Natural killer cell (primary cell): Measurements from ENCODE around the gene RNF220. TPM values are rescaled to one million over a fixed set of nuclear protein-coding genes. Genes with fewer than 3 reads are reported as not detected.

Experiments used
- ATAC-seq, 3 donors: fragments of 150-1000 bp in 2 of 3; fragments of 200-7000 bp in 1 of 3; cut with Tn5 transposase; 1 replicate in 1 of 3; 2 replicates in 2 of 3; pipeline ENCODE4 v1.10.0; 2021; ENCODE audit warnings: mild to moderate bottlenecking in 2 of 3, moderate library complexity in 2 of 3
- DNase-seq, 2 donors: peaks; one replicate each; pipeline versions ENCODE4 v3.0.0 to v3.0.0-alpha.2; 2013 to 2021; ENCODE audit warnings: mixed read lengths in 1 of 2
- H3K27ac ChIP-seq: one replicate; pipeline ENCODE4 v1.5.1; 2013; ENCODE audit warnings: mild to moderate bottlenecking, low read length
- H3K27me3 ChIP-seq: one replicate; pipeline ENCODE4 v1.6.1; 2013; ENCODE audit warnings: low read length; ENCODE audit not compliant: control insufficient read depth, insufficient read depth
- H3K36me3 ChIP-seq: one replicate; pipeline ENCODE4 v1.6.1; 2013; ENCODE audit warnings: low read length; ENCODE audit not compliant: control insufficient read depth, insufficient read depth
- H3K4me1 ChIP-seq: one replicate; pipeline ENCODE4 v1.6.1; 2013; ENCODE audit warnings: low read length; ENCODE audit not compliant: control insufficient read depth, insufficient read depth
- H3K4me3 ChIP-seq: one replicate; pipeline ENCODE4 v1.5.1; 2013; ENCODE audit warnings: low read length
- H3K9me3 ChIP-seq: one replicate; pipeline ENCODE4 v1.6.1; 2013; ENCODE audit warnings: low read length; ENCODE audit not compliant: control insufficient read depth, insufficient read depth
- H3K27ac Mint-ChIP-seq, 2 donors: one replicate each; pipeline ENCODE4 v1.8.0; 2022; ENCODE audit warnings: mild to moderate bottlenecking in 2 of 2, mixed read lengths in 2 of 2, moderate library complexity in 1 of 2
- H3K27me3 Mint-ChIP-seq, 2 donors: one replicate each; pipeline ENCODE4 v1.8.0; 2022; ENCODE audit warnings: low read depth in 2 of 2, mixed read lengths in 2 of 2
- H3K36me3 Mint-ChIP-seq: one replicate; pipeline ENCODE4 v1.8.0; 2022; ENCODE audit warnings: mixed read lengths
- H3K4me1 Mint-ChIP-seq, 2 donors: one replicate each; pipeline ENCODE4 v1.8.0; 2022; ENCODE audit warnings: mixed read lengths in 2 of 2
- H3K4me3 Mint-ChIP-seq: one replicate; pipeline ENCODE4 v1.8.0; 2022; ENCODE audit warnings: mild to moderate bottlenecking, moderate library complexity, mixed read lengths
- H3K9me3 Mint-ChIP-seq, 2 donors: one replicate each; pipeline ENCODE4 v1.8.0; 2022; ENCODE audit warnings: mixed read lengths in 2 of 2
- WGBS: methylation state at CpG from one replicate; pipeline ENCODE4 v1.1.7; 2013; ENCODE audit warnings: missing lambda C conversion rate; ENCODE audit not compliant: insufficient coverage; 5-methylcytosine and 5-hydroxymethylcytosine counted together
- intact Hi-C: fragments of 100-400 bp; cut with micrococcal nuclease; formaldehyde crosslinking; loops from one replicate; pipeline ENCODE4 v1.14.2; 2022
- total RNA-seq, 4 donors: library from RNA; stranded (reverse); fragments of 120-200 nt in 1 of 4; gene quantifications; one replicate each; pipeline versions ENCODE4 v1.2.3 to v1.2.4, GENCODE V29; 2013 to 2022
- TF ChIP-seq, protein P1 (sequence below): fragments of 200-600 bp; IDR thresholded peaks from one replicate; pipeline ENCODE4 v1.8.0; 2022; ENCODE audit warnings: antibody characterized with exemption

Gene RNF220
- total RNA-seq, 3 donors from 2014 or later (not counting 1 experiment from before 2014, with no cell fraction given) = 88.5 to 107 (median 105) TPM

DNA sequence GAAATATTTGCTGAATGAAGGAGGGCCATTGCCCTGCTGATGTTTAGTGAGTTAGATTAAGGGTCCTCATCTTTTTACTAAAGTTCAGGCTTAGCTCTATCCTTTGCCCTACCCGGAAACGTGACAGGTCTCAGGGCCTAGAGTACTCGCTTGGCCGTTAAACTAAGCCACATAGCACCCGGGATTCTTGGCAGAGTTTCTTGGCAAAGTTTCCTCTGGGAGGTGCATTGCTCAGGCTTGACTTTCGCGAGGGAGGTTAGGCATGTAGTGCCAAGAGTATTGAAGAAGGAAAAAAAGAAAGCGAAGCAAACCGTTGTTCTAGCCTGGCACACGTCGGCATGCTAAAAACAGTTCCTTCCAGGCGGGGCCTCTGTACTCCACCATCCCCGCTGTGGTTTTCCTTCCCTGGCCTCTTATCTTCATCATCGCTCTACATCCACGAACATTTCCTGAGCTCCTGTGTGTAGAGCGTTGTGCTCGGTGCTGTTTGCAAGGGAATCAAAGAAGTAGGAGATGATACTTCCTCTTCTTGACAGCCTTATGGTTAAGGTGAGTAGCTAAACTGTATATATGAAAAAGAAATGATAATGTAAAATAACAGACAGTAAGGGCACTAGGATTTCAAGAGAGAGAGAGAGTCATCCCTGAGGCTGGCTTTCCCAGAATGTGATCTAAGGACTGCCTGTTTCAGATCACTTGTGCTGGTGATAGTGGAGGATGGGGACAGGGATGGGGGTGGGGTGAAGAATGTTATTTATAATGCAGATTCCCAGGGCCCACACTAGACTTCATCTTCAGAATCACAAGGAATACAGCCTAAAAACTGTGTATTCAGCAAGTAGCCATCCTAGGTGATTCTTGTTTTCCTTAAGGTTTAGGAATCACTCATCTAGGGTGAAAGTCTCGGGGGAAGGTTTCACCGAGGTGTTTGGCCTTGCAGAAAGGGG is 18.8 kb downstream of the RNF220 start:
- no peak overlapping the region for H3K27ac ChIP-seq
- no peak for DNase-seq
- TF ChIP-seq, protein P1, sequence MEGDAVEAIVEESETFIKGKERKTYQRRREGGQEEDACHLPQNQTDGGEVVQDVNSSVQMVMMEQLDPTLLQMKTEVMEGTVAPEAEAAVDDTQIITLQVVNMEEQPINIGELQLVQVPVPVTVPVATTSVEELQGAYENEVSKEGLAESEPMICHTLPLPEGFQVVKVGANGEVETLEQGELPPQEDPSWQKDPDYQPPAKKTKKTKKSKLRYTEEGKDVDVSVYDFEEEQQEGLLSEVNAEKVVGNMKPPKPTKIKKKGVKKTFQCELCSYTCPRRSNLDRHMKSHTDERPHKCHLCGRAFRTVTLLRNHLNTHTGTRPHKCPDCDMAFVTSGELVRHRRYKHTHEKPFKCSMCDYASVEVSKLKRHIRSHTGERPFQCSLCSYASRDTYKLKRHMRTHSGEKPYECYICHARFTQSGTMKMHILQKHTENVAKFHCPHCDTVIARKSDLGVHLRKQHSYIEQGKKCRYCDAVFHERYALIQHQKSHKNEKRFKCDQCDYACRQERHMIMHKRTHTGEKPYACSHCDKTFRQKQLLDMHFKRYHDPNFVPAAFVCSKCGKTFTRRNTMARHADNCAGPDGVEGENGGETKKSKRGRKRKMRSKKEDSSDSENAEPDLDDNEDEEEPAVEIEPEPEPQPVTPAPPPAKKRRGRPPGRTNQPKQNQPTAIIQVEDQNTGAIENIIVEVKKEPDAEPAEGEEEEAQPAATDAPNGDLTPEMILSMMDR = no peak
- no peaks in the 10 kb centered on the region for H3K4me1 ChIP-seq
- peaks cover 30 to 68% of the 10 kb centered on the region in 2 donors for H3K27me3 Mint-ChIP-seq
- intact Hi-C loops = no loop called here
- no peaks in the 10 kb centered on the region for H3K36me3 ChIP-seq
- no peak overlapping the region for H3K4me3 ChIP-seq
- peaks cover 4% of the 10 kb centered on the region for H3K27me3 ChIP-seq
- H3K9me3 Mint-ChIP-seq = no peaks in the 10 kb centered on the region
- H3K9me3 ChIP-seq = no peaks in the 10 kb centered on the region
- WGBS = 20% methylated on average over 17 of the region's 19 CpGs
- no peak overlapping the region for H3K4me3 Mint-ChIP-seq
- peaks cover 0 to 6% of the 10 kb centered on the region in 2 donors for H3K4me1 Mint-ChIP-seq
- H3K27ac Mint-ChIP-seq = no peak overlapping the region
- ATAC-seq = no peak
- no peaks in the 10 kb centered on the region for H3K36me3 Mint-ChIP-seq

- H3K4me3 Mint-ChIP-seq = no peak overlapping the region
- intact Hi-C loops = no loop called here
- no peaks in the 10 kb centered on the region for H3K9me3 ChIP-seq
- TF ChIP-seq, protein P1 = no peak
- H3K36me3 Mint-ChIP-seq = no peaks in the 10 kb centered on the region
- H3K4me1 Mint-ChIP-seq = peaks cover 0 to 6% of the 10 kb centered on the region in 2 donors
- H3K27ac ChIP-seq = no peak overlapping the region
- H3K27me3 Mint-ChIP-seq = peaks cover 34 to 69% of the 10 kb centered on the region in 2 donors
- H3K27ac Mint-ChIP-seq = no peak overlapping the region
- H3K9me3 Mint-ChIP-seq = no peaks in the 10 kb centered on the region
- ATAC-seq (no peak), DNase-seq (no peak)
- no peak overlapping the region for H3K4me3 ChIP-seq
- no peaks in the 10 kb centered on the region for H3K4me1 ChIP-seq
- peaks cover 2% of the 10 kb centered on the region for H3K27me3 ChIP-seq
- H3K36me3 ChIP-seq = no peaks in the 10 kb centered on the region
- 54% methylated on average over 9 of the region's 9 CpGs for WGBS
Measured at GRCh38 chr1:44424747-44425146, 19.7 kb downstream of the RNF220 start.

- intact Hi-C loops = no loop called here
- H3K27ac ChIP-seq = no peak overlapping the region
- Mint-ChIP-seq H3K4me1 (peaks cover 0 to 6% of the 10 kb centered on the region in 2 donors), H3K9me3 (no peaks in the 10 kb centered on the region), H3K27ac (no peak overlapping the region), H3K4me3 (no peak overlapping the region), H3K36me3 (no peaks in the 10 kb centered on the region), H3K27me3 (peaks cover 27 to 61% of the 10 kb centered on the region in 2 donors)
- TF ChIP-seq, protein P1 = no peak
- 61% methylated on average over 7 of the region's 8 CpGs for WGBS
- no peak overlapping the region for H3K4me3 ChIP-seq
- no peaks in the 10 kb centered on the region for H3K36me3 ChIP-seq
- DNase-seq (no peak), ATAC-seq (no peak)
- no peaks in the 10 kb centered on the region for H3K4me1 ChIP-seq
- no peaks in the 10 kb centered on the region for H3K9me3 ChIP-seq
- H3K27me3 ChIP-seq = peaks cover 2% of the 10 kb centered on the region
Measured at GRCh38 chr1:44425341-44426082, 20.5 kb downstream of the RNF220 start.
